GM21381 (cell line): ENCODE measurements around the gene THPO.
A peak's percentile ranks its signal among the peaks of the same experiment; 100 is the strongest.

Experiments used
- ATAC-seq: cut with Tn5 transposase; IDR thresholded peaks from one replicate; pipeline ENCODE4 v1.9.1; 2021; ENCODE audit warnings: mild to moderate bottlenecking, moderate library complexity; ENCODE audit not compliant: unreplicated experiment

The THPO gene

GRCh38 chr3:184335661-184336546 lies 42.1 kb downstream of the THPO start:
- peak; percentile 83 for ATAC-seq

GRCh38 chr3:184335291-184335660 lies 42.7 kb downstream of the THPO start:
- ATAC-seq: no peak

GRCh38 chr3:184334470-184335158 lies 43.4 kb downstream of the THPO start:
- no peak for ATAC-seq

- ATAC-seq: no peak
These were observed 44.3 kb downstream of the THPO start for GRCh38 chr3:184333700-184334099.

GRCh38 chr3:184333190-184333589 lies 44.8 kb downstream of the THPO start:
- no peak for ATAC-seq

- no peak for ATAC-seq
These were observed 45.5 kb downstream of the THPO start for GRCh38 chr3:184332370-184333090.

GRCh38 chr3:184328516-184328915 lies 49.5 kb downstream of the THPO start:
- ATAC-seq: no peak

- ATAC-seq: no peak
These were observed 50.8 kb downstream of the THPO start for GRCh38 chr3:184327171-184327570.

- no peak for ATAC-seq
These were observed 52.2 kb downstream of the THPO start for GRCh38 chr3:184325715-184326369.

- no peak for ATAC-seq
These were observed 52.7 kb downstream of the THPO start for GRCh38 chr3:184325269-184325668.

GRCh38 chr3:184323696-184324095 lies 54.3 kb downstream of the THPO start:
- ATAC-seq: no peak

GRCh38 chr3:184322731-184323487 lies 55.1 kb downstream of the THPO start:
- ATAC-seq: no peak
